OCI-M1 (cell line): Measurements from ENCODE around the gene FBXO41.
A peak's percentile ranks its signal among the peaks of the same experiment; 100 is the strongest.
"Not testable (repeated sequence)": the region's sequence is repeated elsewhere in the genome, so short reads cannot be mapped to it uniquely, and the experiment has no call there.

Experiments used
- DNase-seq: peaks from one replicate; lab custom pipeline; 2025; lab: John Stamatoyannopoulos, UW

Gene FBXO41

DNA sequence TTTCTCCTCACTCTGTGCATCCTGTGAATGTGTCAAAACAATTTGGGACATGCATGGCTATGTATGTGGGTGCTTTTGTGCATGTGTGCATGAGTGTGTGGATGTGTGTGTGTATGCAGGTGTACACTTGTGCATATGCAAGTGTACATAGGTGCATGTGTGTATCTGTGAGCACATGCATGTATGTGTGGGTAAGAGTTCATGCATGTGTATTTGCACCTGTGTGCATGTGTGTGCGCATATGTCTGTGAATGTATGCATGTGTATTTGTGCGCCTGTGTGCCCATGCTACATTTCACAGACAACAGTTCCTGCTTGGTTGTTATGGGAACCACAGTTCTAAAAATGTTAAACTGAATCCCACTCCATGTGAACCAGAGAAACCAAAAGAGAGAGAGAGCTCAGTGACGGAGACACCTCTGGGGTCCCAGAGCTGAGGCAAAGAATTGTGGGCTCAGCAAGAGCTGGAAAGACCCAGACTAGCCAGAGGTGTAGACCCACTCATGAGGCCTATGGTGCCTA, 1.9 kb upstream of the FBXO41 start:
- DNase-seq: no peak

- DNase-seq: peak; percentile 85
Measured at GRCh38 chr2:73285159-73285739, 971 bp upstream of the FBXO41 start.

DNA sequence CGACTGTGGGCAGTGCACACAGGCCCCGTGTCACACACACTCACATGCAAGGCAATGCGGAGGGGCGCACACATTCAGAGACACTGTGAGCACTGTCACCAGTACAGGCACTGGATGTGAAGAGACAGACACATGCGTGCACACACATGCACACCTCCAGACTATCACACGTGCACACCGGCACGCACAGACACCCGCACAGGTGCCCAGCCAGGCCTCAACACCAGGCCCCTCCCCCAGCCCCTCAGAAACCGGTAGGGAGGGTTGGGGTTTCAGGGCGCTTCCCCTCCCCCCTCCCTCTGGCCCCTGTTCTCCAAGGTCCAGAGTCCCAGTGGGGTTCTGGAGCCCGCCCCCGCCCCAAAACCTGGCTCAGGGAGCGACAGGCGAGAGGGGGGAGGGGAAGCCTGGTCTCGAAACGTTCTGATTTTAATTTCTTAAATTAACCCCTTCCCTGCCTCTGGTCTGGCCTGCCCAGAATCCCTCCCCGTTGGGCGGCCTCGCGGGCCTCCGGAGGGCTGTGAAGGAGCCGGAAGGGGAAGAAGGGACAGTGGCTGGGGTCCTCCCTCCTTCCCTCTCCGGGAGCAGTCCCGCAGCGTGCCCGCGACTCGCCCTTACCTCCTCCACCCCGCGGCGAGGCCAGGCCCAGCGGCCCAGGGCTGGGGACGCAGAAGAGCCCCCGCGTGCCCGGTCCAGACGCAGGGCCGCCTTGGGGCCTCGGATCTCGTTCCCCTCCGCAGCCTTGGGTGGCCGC, 558 bp downstream of the FBXO41 start:
- peak; percentile 37 for DNase-seq

DNA sequence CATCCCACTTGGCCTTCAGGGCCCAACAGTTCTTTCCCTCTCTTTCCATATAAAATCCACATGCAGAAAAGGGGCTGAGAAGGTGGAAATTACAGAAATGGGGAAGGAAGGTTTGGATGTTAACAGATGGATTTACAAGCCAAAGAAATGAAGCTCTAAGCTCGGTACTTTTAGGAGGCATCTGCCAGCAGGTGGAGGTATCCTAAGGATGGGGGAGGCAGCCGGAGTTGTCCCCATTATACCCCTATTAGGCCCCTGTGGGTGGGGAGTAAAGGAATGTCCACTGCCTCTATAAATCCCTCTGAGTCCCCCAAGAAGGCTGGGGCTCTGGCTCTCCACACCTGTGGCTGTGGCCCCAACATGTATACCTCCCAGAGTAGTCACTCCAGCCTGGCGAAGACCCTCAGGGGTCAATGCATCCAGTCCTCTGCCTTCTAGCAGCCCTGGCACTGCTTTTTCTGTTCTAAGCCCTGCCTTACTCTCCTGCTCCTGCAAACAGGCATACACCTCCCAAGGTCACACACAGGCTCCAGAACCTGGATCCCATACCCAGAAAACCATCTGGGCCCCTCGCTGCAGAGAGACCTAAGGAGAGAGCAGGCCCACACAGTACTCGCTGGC, 1.2 kb downstream of the FBXO41 start:
- no peak for DNase-seq

DNA sequence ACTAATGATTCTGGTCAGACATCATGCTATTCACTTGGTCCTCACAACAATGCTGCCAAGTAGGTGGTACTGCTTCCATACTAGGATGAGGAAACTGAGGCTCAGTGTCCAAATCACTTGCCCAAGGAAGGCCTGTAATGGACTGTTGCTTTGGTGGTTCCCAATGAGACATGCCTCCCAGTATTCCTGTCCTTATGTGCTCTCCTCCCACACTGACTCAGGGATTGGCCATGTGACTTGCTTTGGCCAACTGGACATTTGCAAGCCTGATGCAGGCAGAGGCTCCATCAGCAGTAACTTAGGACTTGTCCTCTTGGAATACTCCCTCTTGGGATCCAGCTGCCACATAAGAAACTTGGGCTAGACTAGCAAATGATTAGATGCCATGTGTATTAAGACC, 3.0 kb downstream of the FBXO41 start:
- no peak for DNase-seq

GRCh38 chr2:73279852-73280251, 4.4 kb downstream of the FBXO41 start:
- no peak for DNase-seq

DNA sequence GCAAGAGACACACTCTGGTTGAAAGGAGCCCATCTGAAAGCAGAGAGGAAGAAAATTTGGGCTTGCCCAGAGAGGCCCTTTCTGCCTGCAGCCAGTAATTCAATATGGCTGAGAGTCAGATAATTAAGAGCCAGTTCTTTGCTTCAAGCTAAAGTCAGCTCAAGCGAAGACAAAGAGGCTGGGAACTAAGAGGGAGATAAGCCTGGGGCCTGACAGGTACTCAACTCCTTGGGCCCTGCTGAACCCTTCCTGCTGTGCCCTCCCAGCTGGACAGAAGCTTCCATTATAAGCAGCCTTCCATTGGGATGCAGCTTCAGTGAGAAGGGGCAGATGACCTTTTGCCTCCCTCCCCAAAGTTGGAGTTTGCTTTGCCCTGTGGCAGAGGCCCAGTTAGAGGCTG, 12.0 kb downstream of the FBXO41 start:
- DNase-seq: no peak

- no peak for DNase-seq
Measured at GRCh38 chr2:73269686-73270465, 14.4 kb downstream of the FBXO41 start.

DNA sequence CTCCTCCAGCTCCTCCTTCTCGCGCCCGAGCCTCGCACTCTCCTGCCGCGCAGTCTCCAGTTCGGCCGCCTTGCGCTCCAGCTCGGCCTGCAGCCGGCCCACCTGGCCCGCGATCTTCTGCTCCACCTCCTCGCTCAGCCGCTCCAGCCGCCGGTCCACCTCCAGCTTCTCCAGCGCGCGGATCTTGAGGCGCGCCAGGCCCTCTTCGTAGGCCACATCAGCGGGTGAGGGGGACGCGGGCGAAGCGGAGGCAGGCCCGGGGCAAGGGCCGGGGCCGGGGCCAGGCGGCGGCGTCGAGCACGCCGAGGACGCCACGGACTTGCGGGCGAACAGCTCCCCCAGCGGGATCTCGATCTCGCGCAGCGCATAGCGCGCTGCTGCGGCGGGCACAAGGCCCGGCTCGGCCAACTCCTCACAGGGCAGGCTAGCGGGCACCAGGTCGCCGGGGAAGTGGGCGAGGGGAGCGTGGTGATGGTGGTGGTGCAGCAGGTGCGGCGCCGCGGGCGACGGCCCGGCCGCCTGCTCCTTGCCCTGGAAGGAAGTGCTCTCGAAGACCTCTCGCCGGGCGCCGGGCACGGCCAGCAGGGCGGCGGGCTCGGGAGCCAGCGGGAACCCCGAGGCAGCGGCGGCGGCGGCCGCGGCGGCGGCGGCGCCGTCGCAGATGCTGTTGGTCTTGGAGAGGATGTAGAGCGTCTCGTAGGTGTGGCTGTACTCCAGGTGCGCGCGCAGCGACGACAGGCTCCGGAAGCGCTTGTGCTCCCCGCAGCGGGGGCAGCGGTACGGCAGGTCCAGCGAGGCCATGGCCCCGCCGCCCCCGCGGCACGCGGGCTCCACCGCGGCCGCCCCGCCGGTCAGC, 15.2 kb downstream of the FBXO41 start:
- DNase-seq: no peak

GRCh38 chr2:73268366-73268829, 15.9 kb downstream of the FBXO41 start:
- no peak for DNase-seq

GRCh38 chr2:73267008-73267407, 17.3 kb downstream of the FBXO41 start:
- no peak for DNase-seq

DNA sequence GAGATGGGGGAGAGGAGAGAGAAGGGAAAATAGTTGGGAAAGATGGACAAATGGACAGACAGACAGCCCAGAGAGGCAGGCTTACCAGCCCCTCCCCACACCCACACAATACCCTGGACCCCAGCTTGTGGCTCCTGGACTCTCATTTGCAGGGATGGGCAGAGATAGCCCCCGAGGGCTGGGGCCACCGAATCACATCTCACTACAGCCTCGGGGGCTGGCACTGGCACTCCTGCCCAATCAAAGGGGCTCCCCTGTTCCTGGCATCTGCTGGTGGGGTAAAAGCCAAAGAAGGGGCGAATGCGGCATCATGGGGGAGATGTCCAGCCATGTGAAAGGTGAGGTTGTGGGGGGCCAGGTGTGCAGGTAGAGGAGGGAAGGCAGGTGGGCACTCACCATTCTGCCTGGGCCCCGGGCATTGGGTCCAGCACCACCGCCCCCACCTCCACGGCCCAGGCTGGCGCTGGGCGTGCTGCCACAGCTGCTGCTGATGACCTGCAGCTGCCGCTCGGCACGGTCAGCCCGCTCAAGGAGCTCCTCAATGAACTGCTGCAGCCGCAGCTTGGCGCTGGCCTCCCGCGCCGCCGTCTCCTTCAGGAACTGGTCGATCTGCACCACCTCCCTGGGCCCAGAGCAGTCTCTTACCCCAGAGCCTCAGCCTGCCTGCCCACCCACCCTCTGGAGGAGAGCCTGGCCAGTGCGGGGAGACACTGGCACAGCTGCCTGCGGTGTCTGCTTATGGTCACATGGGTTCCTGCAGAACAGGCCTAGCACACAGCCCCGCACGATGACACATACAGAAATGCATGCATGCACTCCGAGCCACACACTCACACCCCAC, 18.0 kb downstream of the FBXO41 start:
- DNase-seq: no peak

- no peak for DNase-seq
Measured at GRCh38 chr2:73265298-73266060, 18.8 kb downstream of the FBXO41 start.

DNA sequence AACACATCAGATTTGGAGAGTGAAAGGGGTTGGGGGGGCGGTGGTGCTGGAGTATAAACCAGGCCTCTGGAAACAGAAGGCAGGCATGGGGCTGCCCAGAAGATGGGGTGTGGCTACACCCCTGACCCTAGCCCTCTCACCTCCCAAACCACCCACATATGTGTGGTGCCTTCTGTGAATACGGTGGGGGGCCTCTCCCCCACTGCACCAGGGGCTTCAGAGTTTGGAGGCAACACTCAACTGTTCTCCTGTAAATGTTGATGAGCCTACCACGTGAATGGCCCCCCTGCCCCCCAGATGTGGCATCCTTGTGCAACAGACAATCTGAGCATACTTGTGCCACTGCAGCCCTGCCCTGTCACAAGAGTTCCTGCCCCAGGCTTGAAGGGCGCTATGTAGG, 19.5 kb downstream of the FBXO41 start:
- DNase-seq: no peak

- DNase-seq: no peak
Measured at GRCh38 chr2:73264332-73264606, 20.0 kb downstream of the FBXO41 start.

DNA sequence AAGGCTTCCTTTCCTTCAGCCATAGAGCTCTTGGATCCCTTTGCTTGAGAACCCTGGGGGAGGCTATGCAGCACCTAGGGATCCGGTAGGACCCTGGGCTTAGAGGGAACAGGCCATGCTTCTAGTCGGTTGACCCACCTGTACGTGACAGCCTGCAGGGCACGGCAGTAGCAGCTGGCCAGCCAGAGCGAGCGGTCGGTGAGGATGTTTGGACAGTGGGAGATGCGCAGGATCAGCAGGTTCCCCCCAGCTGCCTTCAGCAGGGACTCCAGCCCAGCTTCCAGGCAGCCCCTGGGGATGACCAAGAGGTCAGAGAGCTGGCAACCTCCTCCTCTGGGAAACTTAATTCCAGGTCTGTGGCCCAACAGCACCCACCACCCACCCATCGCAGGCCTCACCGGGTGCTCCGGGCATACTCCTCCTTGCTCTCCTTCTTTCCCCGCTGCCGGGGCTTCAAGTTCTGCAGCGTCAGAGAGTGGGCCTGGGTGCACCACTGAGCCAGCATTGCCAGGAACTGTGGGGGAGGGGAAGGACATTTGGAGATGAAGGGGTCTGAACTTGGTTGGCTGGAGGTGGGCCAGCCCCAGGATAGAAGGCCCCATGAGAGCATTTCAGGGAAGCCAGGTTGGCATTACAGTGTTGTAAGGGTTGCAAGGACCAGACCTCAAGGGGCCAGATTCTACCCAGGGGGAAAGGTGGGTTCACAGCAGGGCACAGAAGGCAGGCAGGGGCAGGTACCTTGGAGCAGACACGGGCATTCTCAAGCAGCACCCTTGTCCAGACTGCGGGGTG, 20.5 kb downstream of the FBXO41 start:
- no peak for DNase-seq

GRCh38 chr2:73262691-73263429, 21.4 kb downstream of the FBXO41 start:
- DNase-seq: not testable (repeated sequence)

DNA sequence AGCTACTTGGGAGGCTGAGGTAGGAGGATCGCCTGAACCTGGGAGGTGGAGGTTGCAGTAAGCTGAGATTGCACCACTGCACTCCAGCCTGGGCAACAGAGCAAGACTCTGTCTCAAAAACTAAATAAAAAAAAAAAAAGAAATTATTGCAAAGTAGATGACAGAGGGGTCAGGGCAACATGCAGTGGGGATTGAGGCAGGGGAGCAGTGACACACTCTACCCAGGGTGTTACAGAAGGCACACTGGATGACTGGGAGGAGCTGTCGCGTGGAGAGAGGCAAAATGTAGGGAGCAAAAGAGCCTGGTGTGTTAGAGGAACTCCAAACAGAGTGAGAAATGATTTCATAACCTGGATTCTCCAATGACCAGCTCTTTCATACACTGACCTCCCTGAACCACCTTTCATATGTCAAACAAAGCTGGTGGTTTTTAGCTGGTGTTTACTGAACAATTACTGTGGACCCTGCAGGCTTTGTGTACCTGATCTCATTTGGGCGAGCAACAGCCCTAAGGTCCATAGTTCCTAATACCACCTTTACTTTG, 22.1 kb downstream of the FBXO41 start:
- DNase-seq: no peak
